ENCODE data around the gene CHMP2A.

Gene CHMP2A

DNA sequence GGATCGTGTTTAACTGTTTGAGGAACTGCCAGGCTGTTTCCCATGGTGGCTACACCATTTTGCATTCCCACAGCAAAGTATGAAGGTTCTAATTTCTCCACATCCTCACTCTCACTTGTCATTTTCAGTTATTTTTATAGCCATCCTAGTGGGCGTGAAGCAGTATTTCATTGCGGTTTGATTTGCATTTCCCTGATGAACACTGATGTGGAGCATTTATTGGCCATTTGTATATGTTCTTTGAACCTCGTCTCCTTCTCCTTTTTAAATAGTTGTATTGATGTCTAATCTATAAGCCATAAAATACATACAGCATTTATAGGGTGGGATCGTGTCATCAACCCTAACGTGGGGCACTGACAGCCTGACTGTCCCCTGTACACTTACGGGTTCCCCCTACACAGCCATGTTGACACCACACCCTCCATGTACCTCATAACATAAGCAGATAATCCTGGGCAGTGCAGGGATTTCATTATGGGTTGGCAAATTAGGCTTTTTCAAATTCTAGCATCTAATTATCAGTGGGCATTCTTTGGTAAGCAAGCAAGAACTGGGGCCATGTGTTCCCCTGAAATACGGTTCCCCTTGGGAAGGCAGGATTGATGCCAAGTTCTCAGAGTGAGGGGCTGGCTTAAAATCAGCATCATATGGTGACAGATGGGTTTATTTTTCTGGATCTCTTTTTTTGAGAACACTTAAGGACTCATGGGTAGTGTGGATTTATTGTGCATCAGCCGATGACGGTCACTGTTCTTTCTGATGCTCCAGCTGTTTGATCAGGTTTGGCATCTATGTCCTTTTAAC lies 23.7 kb downstream of the CHMP2A start:
- Histone ChIP-seq H3K4ac (ENCODE audit: low read depth in 1 of 2, low read length in 2 of 2) (no peak overlapping the region), H3K79me1 (replicated peaks; ENCODE audit: low read length, poor library complexity, severe bottlenecking) (no peaks in the 10 kb centered on the region), H3K36me3 (ENCODE audit: control insufficient read depth in 1 of 2, insufficient read depth in 2 of 2, low read depth in 1 of 2, low read length in 2 of 2) (no peaks in the 10 kb centered on the region), H4K8ac (ENCODE audit: low read length) (no peak overlapping the region), H3K23ac (ENCODE audit: low read length in 2 of 2) (no peak overlapping the region), H3K9me3 (ENCODE audit: control insufficient read depth, low read length) (no peaks in the 10 kb centered on the region), H2AK5ac (ENCODE audit: low read length, severe bottlenecking) (no peak overlapping the region), H3K4me2 (ENCODE audit: low read length, poor library complexity, severe bottlenecking) (no peak overlapping the region), H2BK15ac (ENCODE audit: low read depth, poor library complexity, severe bottlenecking) (no peak overlapping the region), H3K18ac (ENCODE audit: low read depth in 1 of 2, low read length in 2 of 2) (no peak overlapping the region), H2BK5ac (ENCODE audit: low read depth, low read length, poor library complexity, severe bottlenecking) (no peak overlapping the region), H2BK12ac (ENCODE audit: low read length in 2 of 2) (no peak overlapping the region), H2AFZ (ENCODE audit: low read depth, low read length) (no peak overlapping the region), H3K4me3 (ENCODE audit: insufficient read depth in 1 of 2, low read depth in 1 of 2, low read length in 2 of 2) (no peak overlapping the region), H3K9ac (ENCODE audit: low read length) (no peak overlapping the region), H3K4me1 (ENCODE audit: control insufficient read depth, insufficient read depth, low read depth, low read length) (no peaks in the 10 kb centered on the region), H4K91ac (ENCODE audit: low read length) (no peak overlapping the region), H3K27ac (ENCODE audit: low read length, poor library complexity, severe bottlenecking) (no peak overlapping the region), H3K14ac (ENCODE audit: low read length in 2 of 2) (no peak overlapping the region), H3K27me3 (ENCODE audit: control insufficient read depth in 1 of 2, insufficient read depth in 1 of 2, low read length in 2 of 2) (peaks cover 13 to 34% of the 10 kb centered on the region in 2 experiments), H2BK120ac (ENCODE audit: low read depth, low read length) (no peak overlapping the region)
- DNase-seq = no peak
- WGBS = 85% methylated on average over 7 of the region's 10 CpGs

DNA sequence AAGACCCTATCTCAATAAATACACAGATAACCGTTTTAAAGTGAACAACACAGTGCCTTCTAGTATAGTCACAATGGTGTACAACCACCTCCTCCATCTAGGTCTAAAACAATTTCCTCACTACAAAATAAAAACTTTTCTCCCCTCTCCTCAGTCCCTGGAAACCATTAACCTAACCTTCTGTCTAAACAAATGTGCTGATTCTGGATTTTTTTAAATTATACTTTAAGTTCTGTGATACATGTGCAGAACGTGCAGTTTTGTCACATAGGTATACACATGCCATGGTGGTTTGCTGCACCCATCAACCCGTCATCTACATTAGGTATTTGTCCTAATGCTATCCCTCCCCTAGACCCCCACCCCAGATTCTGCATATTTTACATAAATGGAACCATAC lies 25.5 kb downstream of the CHMP2A start:
- H3K23ac ChIP-seq (ENCODE audit: low read length in 2 of 2) = no peak overlapping the region
- H3K14ac ChIP-seq (ENCODE audit: low read length in 2 of 2) = no peak overlapping the region
- no peak overlapping the region for H3K4ac ChIP-seq (ENCODE audit: low read depth in 1 of 2, low read length in 2 of 2)
- no peak overlapping the region for H2BK5ac ChIP-seq (ENCODE audit: low read depth, low read length, poor library complexity, severe bottlenecking)
- no peak overlapping the region for H3K27ac ChIP-seq (ENCODE audit: low read length, poor library complexity, severe bottlenecking)
- no peaks in the 10 kb centered on the region for H3K9me3 ChIP-seq (ENCODE audit: control insufficient read depth, low read length)
- no peak overlapping the region for H2BK120ac ChIP-seq (ENCODE audit: low read depth, low read length)
- H3K27me3 ChIP-seq (ENCODE audit: control insufficient read depth in 1 of 2, insufficient read depth in 1 of 2, low read length in 2 of 2) = peaks cover 13 to 28% of the 10 kb centered on the region in 2 experiments
- no peak for DNase-seq
- no peaks in the 10 kb centered on the region for H3K79me1 ChIP-seq (replicated peaks; ENCODE audit: low read length, poor library complexity, severe bottlenecking)
- H3K9ac ChIP-seq (ENCODE audit: low read length) = no peak overlapping the region
- H3K4me2 ChIP-seq (ENCODE audit: low read length, poor library complexity, severe bottlenecking) = no peak overlapping the region
- H2BK15ac ChIP-seq (ENCODE audit: low read depth, poor library complexity, severe bottlenecking) = no peak overlapping the region
- no peaks in the 10 kb centered on the region for H3K4me1 ChIP-seq (ENCODE audit: control insufficient read depth, insufficient read depth, low read depth, low read length)
- no peak overlapping the region for H4K8ac ChIP-seq (ENCODE audit: low read length)
- WGBS = 85% methylated on average over 3 of the region's 3 CpGs
- no peaks in the 10 kb centered on the region for H3K36me3 ChIP-seq (ENCODE audit: control insufficient read depth in 1 of 2, insufficient read depth in 2 of 2, low read depth in 1 of 2, low read length in 2 of 2)
- H2BK12ac ChIP-seq (ENCODE audit: low read length in 2 of 2) = no peak overlapping the region
- no peak overlapping the region for H3K18ac ChIP-seq (ENCODE audit: low read depth in 1 of 2, low read length in 2 of 2)
- H4K91ac ChIP-seq (ENCODE audit: low read length) = no peak overlapping the region
- no peak overlapping the region for H2AFZ ChIP-seq (ENCODE audit: low read depth, low read length)
- H2AK5ac ChIP-seq (ENCODE audit: low read length, severe bottlenecking) = no peak overlapping the region
- H3K4me3 ChIP-seq (ENCODE audit: insufficient read depth in 1 of 2, low read depth in 1 of 2, low read length in 2 of 2) = no peak overlapping the region

DNA sequence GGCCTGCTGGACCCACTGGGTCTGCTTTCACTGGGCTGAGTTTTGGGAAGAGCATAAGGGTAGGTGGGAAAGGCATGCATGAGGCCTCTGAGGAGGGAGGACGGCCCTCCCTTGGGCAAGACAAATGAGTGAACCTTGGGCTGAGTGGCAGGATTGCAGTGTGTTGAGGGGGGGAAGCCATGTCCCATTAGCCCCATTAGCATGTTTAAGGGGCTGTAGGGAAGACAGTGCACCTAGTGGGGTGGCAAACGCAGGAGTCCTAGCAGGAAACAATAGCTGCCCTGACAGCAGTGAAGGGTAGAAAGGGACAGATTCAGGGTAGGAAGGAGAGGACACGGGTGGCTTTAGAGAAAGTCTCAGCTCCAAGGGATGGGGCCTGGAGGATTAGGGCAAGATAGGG lies 32.2 kb downstream of the CHMP2A start:
- Histone ChIP-seq H3K27ac (ENCODE audit: low read length, poor library complexity, severe bottlenecking) (no peak overlapping the region), H3K79me1 (replicated peaks; ENCODE audit: low read length, poor library complexity, severe bottlenecking) (peaks cover 3% of the 10 kb centered on the region), H2BK5ac (ENCODE audit: low read depth, low read length, poor library complexity, severe bottlenecking) (no peak overlapping the region), H4K91ac (ENCODE audit: low read length) (no peak overlapping the region), H3K9me3 (ENCODE audit: control insufficient read depth, low read length) (no peaks in the 10 kb centered on the region), H3K23ac (ENCODE audit: low read length in 2 of 2) (no peak overlapping the region), H3K4me2 (ENCODE audit: low read length, poor library complexity, severe bottlenecking) (no peak overlapping the region), H3K18ac (ENCODE audit: low read depth in 1 of 2, low read length in 2 of 2) (no peak overlapping the region), H3K4ac (ENCODE audit: low read depth in 1 of 2, low read length in 2 of 2) (no peak overlapping the region), H3K36me3 (ENCODE audit: control insufficient read depth in 1 of 2, insufficient read depth in 2 of 2, low read depth in 1 of 2, low read length in 2 of 2) (no peaks in the 10 kb centered on the region), H2AK5ac (ENCODE audit: low read length, severe bottlenecking) (no peak overlapping the region), H3K9ac (ENCODE audit: low read length) (no peak overlapping the region), H2BK12ac (ENCODE audit: low read length in 2 of 2) (no peak overlapping the region), H4K8ac (ENCODE audit: low read length) (no peak overlapping the region), H2AFZ (ENCODE audit: low read depth, low read length) (no peak overlapping the region), H3K4me1 (ENCODE audit: control insufficient read depth, insufficient read depth, low read depth, low read length) (peaks cover 12% of the 10 kb centered on the region), H3K27me3 (ENCODE audit: control insufficient read depth in 1 of 2, insufficient read depth in 1 of 2, low read length in 2 of 2) (no peaks in the 10 kb centered on the region), H3K4me3 (ENCODE audit: insufficient read depth in 1 of 2, low read depth in 1 of 2, low read length in 2 of 2) (no peak overlapping the region), H2BK120ac (ENCODE audit: low read depth, low read length) (no peak overlapping the region), H2BK15ac (ENCODE audit: low read depth, poor library complexity, severe bottlenecking) (no peak overlapping the region), H3K14ac (ENCODE audit: low read length in 2 of 2) (no peak overlapping the region)
- WGBS = 67% methylated on average over 3 of the region's 3 CpGs
- no peak for DNase-seq

DNA sequence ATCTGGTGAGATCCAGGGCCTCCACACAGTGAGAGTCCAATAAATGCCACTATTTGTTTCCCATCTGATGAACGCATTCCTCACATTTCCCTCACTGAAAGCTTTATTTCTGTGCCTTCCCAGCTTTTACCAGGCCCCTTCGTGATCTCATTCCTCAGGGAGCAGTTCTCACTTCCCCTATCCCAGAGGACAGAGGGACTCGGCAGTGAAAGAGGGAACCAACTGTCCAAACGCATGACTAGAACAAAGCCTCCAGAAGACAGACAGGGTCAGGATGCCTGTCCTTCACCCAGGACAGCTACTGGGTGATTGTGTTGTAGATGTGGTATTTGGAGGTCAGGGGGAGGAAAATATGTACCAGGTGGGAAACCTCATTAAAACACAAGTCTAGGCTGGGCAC lies 33.3 kb downstream of the CHMP2A start:
- Histone ChIP-seq H3K4ac (ENCODE audit: low read depth in 1 of 2, low read length in 2 of 2) (no peak overlapping the region), H3K27ac (ENCODE audit: low read length, poor library complexity, severe bottlenecking) (no peak overlapping the region), H4K8ac (ENCODE audit: low read length) (no peak overlapping the region), H3K79me1 (replicated peaks; ENCODE audit: low read length, poor library complexity, severe bottlenecking) (peaks cover 5% of the 10 kb centered on the region), H2BK5ac (ENCODE audit: low read depth, low read length, poor library complexity, severe bottlenecking) (no peak overlapping the region), H3K27me3 (ENCODE audit: control insufficient read depth in 1 of 2, insufficient read depth in 1 of 2, low read length in 2 of 2) (no peaks in the 10 kb centered on the region), H3K23ac (ENCODE audit: low read length in 2 of 2) (no peak overlapping the region), H2BK120ac (ENCODE audit: low read depth, low read length) (no peak overlapping the region), H3K36me3 (ENCODE audit: control insufficient read depth in 1 of 2, insufficient read depth in 2 of 2, low read depth in 1 of 2, low read length in 2 of 2) (peaks cover 8 to 9% of the 10 kb centered on the region in 2 experiments), H2AFZ (ENCODE audit: low read depth, low read length) (no peak overlapping the region), H2BK15ac (ENCODE audit: low read depth, poor library complexity, severe bottlenecking) (no peak overlapping the region), H4K91ac (ENCODE audit: low read length) (no peak overlapping the region), H2AK5ac (ENCODE audit: low read length, severe bottlenecking) (no peak overlapping the region), H3K14ac (ENCODE audit: low read length in 2 of 2) (no peak overlapping the region), H3K18ac (ENCODE audit: low read depth in 1 of 2, low read length in 2 of 2) (no peak overlapping the region), H3K4me3 (ENCODE audit: insufficient read depth in 1 of 2, low read depth in 1 of 2, low read length in 2 of 2) (no peak overlapping the region), H3K9ac (ENCODE audit: low read length) (no peak overlapping the region), H3K4me2 (ENCODE audit: low read length, poor library complexity, severe bottlenecking) (no peak overlapping the region), H3K4me1 (ENCODE audit: control insufficient read depth, insufficient read depth, low read depth, low read length) (peaks cover 17% of the 10 kb centered on the region), H2BK12ac (ENCODE audit: low read length in 2 of 2) (no peak overlapping the region), H3K9me3 (ENCODE audit: control insufficient read depth, low read length) (no peaks in the 10 kb centered on the region)
- WGBS = 87% methylated on average over 4 of the region's 4 CpGs
- DNase-seq = no peak

Data from mesenchymal stem cell (in vitro differentiated cells and primary cell).